NCI-H2081 treated with DMSO at 0.1 percent for 48 hours (cell line): Measurements from ENCODE around the gene ELANE.

ENCODE experiments used
- DNase-seq: peaks from one replicate; lab custom pipeline; 2025; lab: John Stamatoyannopoulos, UW

Gene ELANE

DNA sequence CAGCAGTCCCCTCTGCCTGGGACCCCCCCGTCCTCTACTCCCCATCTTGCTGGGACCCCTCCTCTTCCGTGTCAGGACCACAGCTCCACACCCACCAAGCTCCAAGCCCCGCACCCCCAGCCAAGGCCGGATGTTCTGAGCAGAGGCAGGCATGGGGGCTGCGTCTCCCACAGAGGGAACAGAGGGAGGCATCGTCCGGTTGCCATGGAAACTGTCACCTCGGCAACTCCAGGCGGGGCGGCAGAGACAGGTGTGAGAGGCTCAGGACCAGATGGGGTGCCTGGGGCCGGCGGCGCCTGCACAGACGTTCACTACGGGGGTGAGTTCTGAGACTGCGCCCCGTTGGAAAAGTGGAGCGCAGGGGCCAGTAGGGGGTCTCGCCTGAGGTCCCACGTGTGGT lies 46.6 kb downstream of the ELANE start:
- no peak for DNase-seq

DNA sequence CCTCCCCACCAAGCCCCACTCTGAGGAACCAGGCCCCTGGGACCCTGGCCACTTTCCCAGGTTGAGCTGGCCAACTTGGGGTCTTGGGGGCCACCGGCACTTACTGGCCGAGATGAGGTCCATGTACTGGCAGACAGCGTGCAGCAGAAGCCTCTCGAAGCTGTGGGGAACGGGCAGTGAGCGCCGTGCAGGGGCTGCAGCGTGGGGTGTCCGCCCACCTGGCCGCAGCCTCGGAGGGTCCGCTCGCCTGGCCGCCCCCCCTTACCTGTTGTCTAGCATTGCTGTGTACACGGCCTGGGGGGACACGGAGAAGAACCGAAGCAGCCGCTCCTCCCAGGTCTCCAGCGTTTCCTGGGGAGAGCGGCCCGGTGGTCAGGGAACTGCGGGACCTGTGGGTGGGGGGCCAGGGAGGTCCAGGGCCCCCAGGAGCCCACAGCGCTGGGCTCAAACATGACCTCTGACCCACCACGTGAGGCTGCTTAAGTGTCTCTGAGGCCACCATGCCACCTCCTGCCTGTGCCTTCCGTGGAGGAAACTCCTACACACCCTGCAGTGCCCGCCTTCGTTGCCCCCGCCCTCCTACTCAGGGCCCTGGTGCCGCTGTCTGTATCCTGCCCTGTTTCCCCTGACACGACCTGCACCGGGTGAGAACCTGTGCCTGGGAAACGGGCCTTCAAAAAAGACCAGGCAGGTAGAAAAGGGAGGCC lies 47.4 kb downstream of the ELANE start:
- no peak for DNase-seq

DNA sequence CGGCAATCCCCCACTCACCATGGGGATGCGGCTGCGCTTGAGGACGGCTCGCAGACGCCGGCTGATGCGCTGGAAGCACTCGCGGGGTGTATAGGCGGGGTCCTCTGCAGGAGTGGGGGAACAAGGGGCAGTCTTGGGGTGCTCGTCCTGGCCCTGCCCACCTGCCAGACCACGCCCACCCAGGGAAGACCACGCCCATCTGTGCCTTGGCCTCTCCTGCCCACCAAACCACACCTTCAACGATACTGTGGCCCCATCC lies 47.9 kb downstream of the ELANE start:
- DNase-seq: no peak

DNA sequence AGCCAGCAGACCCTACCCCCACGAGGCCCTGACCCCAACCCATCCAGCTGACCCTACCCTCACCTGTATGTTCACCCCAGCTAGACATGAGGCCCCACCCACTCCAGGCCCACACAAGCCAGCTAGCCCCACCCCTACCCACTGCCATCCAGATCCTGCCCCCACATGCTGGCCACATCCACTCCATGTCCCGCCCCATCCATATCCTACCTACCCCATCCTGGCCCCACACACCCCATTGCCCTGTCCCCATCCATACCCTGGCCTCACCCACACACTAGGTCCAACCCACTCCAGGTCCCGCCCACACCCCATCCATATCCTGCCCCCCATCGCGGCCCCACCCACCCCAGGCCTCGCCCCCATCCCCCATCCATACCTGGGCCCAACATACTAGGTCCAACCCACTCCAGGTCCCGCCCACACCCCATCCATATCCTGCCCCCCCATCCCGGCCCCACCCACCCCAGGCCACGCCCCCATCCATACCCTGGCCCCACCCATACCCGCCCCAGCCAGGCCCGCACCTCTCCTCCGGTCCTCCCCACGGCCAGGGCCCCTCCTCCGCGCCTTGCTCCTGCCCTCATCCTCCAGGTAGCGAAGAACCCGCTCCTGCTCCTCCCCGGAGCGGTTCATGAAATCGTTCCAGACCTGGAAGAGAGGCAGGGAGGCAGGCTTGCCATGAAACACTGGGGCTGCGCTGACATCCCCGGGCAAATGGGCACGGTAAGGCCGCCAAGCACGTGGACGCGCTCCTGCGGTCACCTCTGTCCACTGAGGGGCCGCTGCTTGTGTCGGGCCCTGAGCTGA lies 48.4 kb downstream of the ELANE start:
- no peak for DNase-seq

DNA sequence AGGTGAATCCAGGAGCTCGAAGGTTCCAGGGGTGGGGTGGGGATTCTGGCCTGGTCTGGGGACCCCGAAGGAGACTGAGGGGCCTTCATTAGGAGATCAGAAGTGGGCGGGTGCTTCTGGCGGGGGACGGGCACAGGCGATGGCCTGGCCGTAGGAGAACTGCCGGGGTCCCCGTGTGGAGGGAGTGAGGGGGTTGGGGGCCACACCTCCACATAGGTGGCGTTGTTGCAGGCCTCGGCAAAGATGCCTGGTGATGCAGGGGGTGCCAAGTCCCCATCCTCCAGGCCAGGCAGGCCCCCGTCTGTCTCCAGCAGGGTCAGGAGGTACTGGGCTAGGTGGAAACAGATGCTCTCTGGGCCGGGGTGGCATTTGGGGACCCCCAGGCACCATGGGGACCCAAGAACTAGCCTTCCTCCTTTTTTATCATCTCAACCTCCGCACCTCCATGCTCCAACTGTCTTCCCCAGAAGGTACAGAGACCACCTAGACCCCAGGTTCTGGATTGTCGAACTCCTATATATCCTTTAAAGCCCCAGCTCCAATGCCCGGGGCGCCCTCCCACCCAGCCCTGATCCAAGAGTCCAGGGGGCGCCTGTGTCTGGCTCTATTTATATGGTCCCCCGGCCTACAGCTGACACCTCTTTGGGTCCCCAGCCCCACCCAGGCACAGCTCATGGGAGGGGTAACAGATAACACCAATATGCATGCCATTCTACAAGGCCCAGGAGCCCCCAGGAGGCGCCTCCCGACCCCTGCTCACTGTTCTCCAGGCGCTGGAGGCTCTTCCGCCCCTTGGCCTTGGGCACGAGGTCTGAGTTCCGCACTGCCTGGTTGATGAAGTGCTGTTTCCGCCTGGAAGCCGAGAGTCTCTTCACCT lies 49.4 kb downstream of the ELANE start:
- no peak for DNase-seq

DNA sequence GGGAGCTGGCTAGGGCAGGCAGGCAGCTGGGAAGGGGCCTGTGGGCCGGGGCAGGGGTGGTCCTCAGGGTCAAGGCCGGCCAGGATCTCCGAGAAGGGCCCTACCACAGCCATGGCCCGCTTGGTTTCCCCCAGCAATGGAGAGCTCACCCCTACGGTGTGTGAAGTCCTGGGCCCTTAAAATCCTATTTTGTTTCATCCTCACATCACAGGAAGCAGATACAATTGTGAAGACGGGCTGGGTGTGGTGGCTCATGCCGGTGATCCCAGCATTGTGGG lies 49.9 kb downstream of the ELANE start:
- DNase-seq: no peak

DNA sequence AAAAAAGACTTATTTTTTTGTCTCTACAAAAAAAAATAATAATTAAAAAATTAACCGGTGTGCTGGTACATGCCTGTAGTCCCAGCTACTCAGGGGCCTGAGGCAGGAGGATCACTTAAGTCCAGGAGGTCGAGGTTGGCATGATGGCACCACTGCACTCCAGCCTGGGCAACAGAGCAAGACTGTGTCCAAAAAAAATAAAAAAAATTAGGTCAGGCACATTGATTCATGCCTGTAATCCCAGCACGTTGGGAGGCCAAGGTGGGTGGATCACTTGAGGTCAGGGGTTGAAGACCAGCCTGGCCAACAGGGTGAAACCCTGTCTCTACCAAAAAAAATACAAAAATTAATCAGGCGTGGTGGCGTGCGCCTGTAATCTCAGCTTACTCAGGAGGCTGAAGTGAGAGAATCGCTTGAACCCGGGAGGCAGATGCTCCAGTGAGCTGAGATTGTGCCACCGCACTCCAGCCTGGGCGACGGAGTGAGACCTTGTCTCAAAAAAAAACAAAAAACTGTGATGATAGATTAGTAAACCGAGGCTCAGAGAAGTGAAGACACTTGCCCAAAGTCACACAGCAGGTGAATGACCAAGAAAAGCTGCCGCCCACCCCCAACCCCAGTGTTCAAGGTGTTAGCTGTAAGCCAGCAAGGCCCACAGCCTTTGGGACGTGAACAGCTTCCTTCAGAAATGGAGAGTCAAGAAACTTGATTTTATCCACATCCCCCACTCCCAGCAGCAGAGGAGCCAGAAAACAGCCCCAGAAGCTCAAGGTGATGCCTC lies 50.5 kb downstream of the ELANE start:
- no peak for DNase-seq

DNA sequence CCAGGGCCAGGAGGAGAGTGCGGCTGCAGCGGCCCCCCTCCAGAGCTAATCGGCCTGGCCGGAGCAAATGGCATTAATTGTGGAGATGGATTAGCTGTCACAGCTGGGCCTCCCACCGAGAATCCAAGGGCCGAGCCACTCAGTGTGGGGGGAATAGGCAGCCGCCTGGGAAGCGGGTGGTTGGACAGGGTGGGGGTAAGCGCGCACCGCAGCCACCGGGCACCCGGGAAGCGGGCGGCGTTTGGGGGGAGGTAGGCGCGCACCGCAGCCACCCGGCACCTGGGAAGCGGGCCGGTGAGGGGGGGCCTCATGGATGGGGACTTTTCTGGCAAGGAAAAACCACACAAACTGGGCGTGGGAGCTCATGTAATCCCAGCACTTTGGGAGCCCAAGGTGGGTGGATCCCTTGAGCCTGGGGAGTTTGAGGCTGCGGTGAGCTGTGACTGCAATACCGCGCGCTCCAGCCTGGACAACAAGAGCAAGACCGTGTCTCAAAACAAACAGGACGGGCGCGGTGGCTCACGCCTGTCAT lies 51.2 kb downstream of the ELANE start:
- no peak for DNase-seq

DNA sequence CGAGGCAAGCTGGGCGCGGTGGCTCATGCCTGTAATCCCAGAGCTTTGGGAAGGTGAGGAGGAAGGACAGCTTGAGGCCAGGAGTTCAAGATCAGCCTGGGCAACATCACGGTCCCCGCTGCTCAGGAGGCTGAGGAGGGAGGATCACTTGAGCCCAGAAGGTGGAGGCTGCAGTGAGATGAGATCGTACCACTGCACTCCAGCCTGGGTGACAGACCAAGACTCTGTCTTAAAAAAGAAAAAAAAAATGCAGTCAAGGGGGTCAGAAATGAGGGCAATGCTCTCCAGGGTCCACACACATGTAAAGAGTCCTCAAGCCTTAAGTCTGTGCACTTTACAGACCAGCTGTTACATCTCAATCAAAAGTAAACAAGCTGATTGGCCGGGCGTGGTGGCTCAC lies 52.4 kb downstream of the ELANE start:
- DNase-seq: no peak
